ENCODE results near the gene SFXN5. TPM values are rescaled to one million over a fixed set of nuclear protein-coding genes. Genes with fewer than 3 reads are reported as not detected.

The SFXN5 gene
- total RNA-seq, 4 donors from 2014 or later, result 5.7 to 11.8 (median 6.7) TPM

DNA sequence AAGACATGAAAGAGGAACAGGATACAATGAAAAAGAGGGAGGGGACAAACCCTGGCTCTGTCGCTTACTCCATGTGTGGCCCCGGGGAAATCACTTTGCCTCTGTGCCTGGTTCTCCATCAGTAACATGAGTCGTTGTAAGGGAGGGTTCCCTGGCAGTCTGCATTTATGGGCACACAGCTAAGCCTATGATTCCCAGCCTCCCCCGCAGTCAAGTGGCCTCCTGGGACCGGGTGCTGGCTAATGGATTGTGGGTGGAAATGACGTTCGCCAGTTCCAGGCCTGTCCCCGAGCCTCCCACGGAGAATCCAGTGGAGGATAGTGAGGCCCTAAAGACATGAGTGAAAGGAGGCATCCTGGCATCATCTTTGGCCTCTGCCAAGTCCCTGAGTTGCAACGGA, 42.7 kb downstream of the SFXN5 start:
- Histone ChIP-seq H3K4me1 (no peaks in the 10 kb centered on the region), H3K36me3 (peaks cover 0 to 27% of the 10 kb centered on the region in 2 donors), H3K27me3 (no peaks in the 10 kb centered on the region), H3K4me3 (no peak overlapping the region), H3K27ac (no peak overlapping the region), H3K9me3 (no peaks in the 10 kb centered on the region)
- ATAC-seq, result no peak
- no peak for TF ChIP-seq POLR2AphosphoS5 (IDR thresholded peaks at IDR 0.05)
- no peak for TF ChIP-seq EP300 (IDR thresholded peaks at IDR 0.05)
- no peak for TF ChIP-seq POLR2A (IDR thresholded peaks at IDR 0.05)
- TF ChIP-seq, protein P1, sequence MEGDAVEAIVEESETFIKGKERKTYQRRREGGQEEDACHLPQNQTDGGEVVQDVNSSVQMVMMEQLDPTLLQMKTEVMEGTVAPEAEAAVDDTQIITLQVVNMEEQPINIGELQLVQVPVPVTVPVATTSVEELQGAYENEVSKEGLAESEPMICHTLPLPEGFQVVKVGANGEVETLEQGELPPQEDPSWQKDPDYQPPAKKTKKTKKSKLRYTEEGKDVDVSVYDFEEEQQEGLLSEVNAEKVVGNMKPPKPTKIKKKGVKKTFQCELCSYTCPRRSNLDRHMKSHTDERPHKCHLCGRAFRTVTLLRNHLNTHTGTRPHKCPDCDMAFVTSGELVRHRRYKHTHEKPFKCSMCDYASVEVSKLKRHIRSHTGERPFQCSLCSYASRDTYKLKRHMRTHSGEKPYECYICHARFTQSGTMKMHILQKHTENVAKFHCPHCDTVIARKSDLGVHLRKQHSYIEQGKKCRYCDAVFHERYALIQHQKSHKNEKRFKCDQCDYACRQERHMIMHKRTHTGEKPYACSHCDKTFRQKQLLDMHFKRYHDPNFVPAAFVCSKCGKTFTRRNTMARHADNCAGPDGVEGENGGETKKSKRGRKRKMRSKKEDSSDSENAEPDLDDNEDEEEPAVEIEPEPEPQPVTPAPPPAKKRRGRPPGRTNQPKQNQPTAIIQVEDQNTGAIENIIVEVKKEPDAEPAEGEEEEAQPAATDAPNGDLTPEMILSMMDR (IDR thresholded peaks at IDR 0.05), result no peak
- 59 to 69% methylated on average over 3 to 7 of the region's 10 CpGs for WGBS, 2 donors (ENCODE audit: low coverage in 1 of 2)

DNA sequence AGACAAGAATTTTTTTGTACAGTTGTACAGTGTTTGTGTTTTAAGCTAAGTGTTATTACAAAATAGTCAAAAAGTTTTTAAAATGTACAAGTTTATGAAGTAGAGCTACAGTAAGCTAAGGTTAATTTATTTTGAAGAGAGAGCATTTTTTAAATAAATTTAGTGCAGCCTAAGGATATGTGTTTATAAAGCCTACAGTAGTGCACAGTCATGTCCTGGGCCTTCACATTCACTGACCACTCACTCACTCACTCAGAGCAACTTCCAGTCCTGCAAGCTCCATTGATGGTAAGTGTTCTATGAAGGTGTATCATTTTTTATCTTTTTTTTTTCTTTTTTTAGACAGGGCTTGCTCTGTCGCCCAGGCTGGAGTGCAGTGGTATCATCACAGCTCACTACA, 44.2 kb downstream of the SFXN5 start:
- Histone ChIP-seq H3K36me3 (peaks cover 0 to 29% of the 10 kb centered on the region in 2 donors), H3K9me3 (no peaks in the 10 kb centered on the region), H3K4me1 (no peaks in the 10 kb centered on the region), H3K27me3 (no peaks in the 10 kb centered on the region), H3K4me3 (no peak overlapping the region), H3K27ac (no peak overlapping the region)
- ATAC-seq, result no peak
- TF ChIP-seq POLR2A (IDR thresholded peaks at IDR 0.05) (no peak), POLR2AphosphoS5 (IDR thresholded peaks at IDR 0.05) (no peak), EP300 (IDR thresholded peaks at IDR 0.05) (no peak)
- TF ChIP-seq, protein P1 (IDR thresholded peaks at IDR 0.05), result no peak
- 75 to 80% methylated on average over 1 of the region's 1 CpG for WGBS, 2 donors (ENCODE audit: low coverage in 1 of 2)

DNA sequence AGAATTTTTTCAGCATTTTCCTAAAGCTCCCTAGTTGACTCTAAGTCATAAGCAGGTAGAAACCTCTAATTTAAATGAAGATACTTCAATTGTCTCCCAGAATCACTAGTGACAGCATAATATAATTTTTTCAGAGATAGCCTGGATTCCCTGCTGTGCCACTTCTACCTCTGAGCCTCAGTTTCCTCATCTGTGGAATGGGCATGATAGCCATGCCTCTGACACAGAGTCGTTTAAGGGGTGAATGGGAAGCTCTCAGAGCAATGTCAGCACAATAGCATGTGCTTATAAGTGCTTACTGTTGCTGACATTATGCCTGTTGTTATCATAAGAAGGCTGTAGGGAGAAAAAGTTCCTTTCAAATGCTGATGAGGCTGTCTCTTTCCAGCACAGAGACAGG, 48.0 kb downstream of the SFXN5 start:
- no peak for ATAC-seq
- H3K9me3 ChIP-seq, result no peaks in the 10 kb centered on the region

DNA sequence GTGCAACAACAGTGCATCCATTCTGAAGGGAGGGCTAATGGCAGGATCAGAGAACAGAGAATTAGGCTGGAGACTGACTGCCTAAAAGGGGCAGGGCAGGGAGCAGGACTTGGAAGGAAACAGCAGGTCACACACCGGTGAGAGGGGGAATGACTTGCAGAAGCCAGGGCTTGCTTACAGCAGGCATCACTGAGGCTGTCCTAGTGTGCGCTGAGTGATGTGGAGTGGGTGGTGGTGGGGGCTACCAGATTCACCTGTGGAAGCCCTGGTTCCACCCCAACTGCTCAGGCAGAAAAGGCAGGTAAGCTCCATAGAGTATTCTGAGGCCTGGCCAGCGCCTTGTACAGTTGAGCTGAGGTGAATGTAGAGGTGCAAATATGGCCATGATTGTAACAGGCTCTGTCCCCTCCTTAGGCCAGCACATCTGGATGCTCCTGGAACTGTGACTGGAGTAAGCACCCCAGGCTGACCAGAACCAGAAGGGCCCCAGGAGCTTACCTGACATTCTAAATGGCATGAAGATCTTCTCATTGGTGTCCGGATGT, 49.4 kb downstream of the SFXN5 start:
- H3K27me3 ChIP-seq, result no peaks in the 10 kb centered on the region
- no peak for ATAC-seq
- no peak overlapping the region for H3K27ac ChIP-seq
- no peaks in the 10 kb centered on the region for H3K9me3 ChIP-seq
- peaks cover 0 to 35% of the 10 kb centered on the region in 2 donors for H3K36me3 ChIP-seq
- H3K4me3 ChIP-seq, result no peak overlapping the region
- H3K4me1 ChIP-seq, result no peaks in the 10 kb centered on the region
- WGBS, 2 donors (ENCODE audit: low coverage in 1 of 2), result 82 to 85% methylated on average over 3 to 4 of the region's 4 CpGs
- TF ChIP-seq POLR2AphosphoS5 (IDR thresholded peaks at IDR 0.05) (no peak), EP300 (IDR thresholded peaks at IDR 0.05) (no peak), POLR2A (IDR thresholded peaks at IDR 0.05) (no peak)
- TF ChIP-seq, protein P1 (IDR thresholded peaks at IDR 0.05), result no peak

More for the DNA sequence above, 48.0 kb downstream of the SFXN5 start:
- Histone ChIP-seq H3K36me3 (peaks cover 0 to 40% of the 10 kb centered on the region in 2 donors), H3K4me3 (no peak overlapping the region), H3K27ac (no peak overlapping the region), H3K4me1 (no peaks in the 10 kb centered on the region), H3K27me3 (no peaks in the 10 kb centered on the region)
- WGBS, 2 donors (ENCODE audit: low coverage in 1 of 2), result 83 to 86% methylated on average over 1 of the region's 1 CpG
- no peak for TF ChIP-seq POLR2AphosphoS5 (IDR thresholded peaks at IDR 0.05)
- TF ChIP-seq, protein P1 (IDR thresholded peaks at IDR 0.05), result no peak
- TF ChIP-seq POLR2A (IDR thresholded peaks at IDR 0.05), result no peak
- no peak for TF ChIP-seq EP300 (IDR thresholded peaks at IDR 0.05)

DNA sequence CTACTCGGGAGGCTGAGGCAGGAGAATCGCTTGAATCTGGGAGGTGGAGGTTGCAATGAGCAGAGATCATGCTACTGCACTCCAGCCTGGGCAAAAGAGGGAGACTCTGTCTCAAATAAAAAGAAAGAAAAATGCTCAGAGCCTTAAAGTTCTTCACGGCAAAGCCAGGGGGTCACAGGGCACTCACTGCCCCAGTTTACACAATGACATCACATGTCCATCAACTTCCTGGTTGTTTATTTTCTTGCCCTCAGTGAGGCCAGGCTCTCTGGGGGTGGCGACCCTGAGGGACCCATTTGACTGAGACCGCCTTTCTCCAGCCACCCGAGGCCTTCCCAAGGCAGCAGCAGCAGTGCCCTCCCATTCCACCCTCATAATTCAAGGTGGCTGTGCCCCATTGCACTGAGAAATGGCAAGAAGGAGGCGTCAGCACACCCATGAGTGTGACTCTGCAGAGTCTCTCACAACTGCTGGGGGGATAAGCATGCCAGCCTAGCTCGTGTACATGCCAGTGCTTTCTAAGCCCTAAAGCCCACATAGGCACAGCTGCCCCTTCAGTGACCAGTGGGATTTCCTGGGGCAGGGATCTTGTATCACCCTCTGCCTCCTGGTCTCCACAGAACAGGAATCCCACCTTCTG, 50.0 kb downstream of the SFXN5 start:
- no peaks in the 10 kb centered on the region for H3K27me3 ChIP-seq
- WGBS, 2 donors (ENCODE audit: low coverage in 1 of 2), result 38 to 67% methylated on average over 1 to 3 of the region's 8 CpGs
- TF ChIP-seq, protein P1 (IDR thresholded peaks at IDR 0.05), result no peak
- no peak for TF ChIP-seq EP300 (IDR thresholded peaks at IDR 0.05)
- no peak for TF ChIP-seq POLR2AphosphoS5 (IDR thresholded peaks at IDR 0.05)
- no peak for TF ChIP-seq POLR2A (IDR thresholded peaks at IDR 0.05)
- H3K4me3 ChIP-seq, result no peak overlapping the region
- H3K36me3 ChIP-seq, result peaks cover 0 to 40% of the 10 kb centered on the region in 2 donors
- no peak for ATAC-seq
- H3K27ac ChIP-seq, result no peak overlapping the region
- H3K4me1 ChIP-seq, result no peaks in the 10 kb centered on the region
- H3K9me3 ChIP-seq, result no peaks in the 10 kb centered on the region
